Measurements from ENCODE around the gene TNFRSF12A. TPM values are rescaled to one million over a fixed set of nuclear protein-coding genes. Genes with fewer than 3 reads are reported as not detected.

TNFRSF12A gene
- total and polyA plus RNA-seq, 2 of the 13 experiments (the other 11 are each of a cell fraction or from before 2014, with no cell fraction given), result 61.9 to 66.0 TPM

GRCh38 chr16:3038256-3038655 lies 18.1 kb downstream of the TNFRSF12A start (continued):
- TF ChIP-seq ATF7 (IDR thresholded peaks at IDR 0.05) (peak; percentile 62), ATF7 (CRISPR knock-in tag; IDR thresholded peaks at IDR 0.05) (no peak), SOX13 (IDR thresholded peaks at IDR 0.05) (peak; percentile 65; the same call in 1 of the 2 replicates), SOX13 (CRISPR knock-in tag; conservative IDR thresholded peaks at IDR 0.05 in 1 of 2, IDR thresholded peaks at IDR 0.05 in 1 of 2) (peak in 1 of 2 experiments; percentile 88; a peak in 2 of 4 replicates), ZNF530 (CRISPR knock-in tag; IDR thresholded peaks at IDR 0.05; ENCODE audit: low read depth) (no peak), ZNF709 (CRISPR knock-in tag; IDR thresholded peaks at IDR 0.05) (no peak), SNAI1 (CRISPR knock-in tag; IDR thresholded peaks at IDR 0.05; ENCODE audit: borderline replicate concordance) (no peak), TFDP2 (CRISPR knock-in tag; IDR thresholded peaks at IDR 0.05) (no peak), MYNN (CRISPR knock-in tag; IDR thresholded peaks at IDR 0.05; ENCODE audit: low read depth) (no peak), CEBPG (CRISPR knock-in tag; IDR thresholded peaks at IDR 0.05) (peak; percentile 94), SOX5 (CRISPR knock-in tag; IDR thresholded peaks at IDR 0.05; ENCODE audit: borderline replicate concordance) (peak; percentile 81; the same call in 1 of the 2 replicates), ZBTB49 (CRISPR knock-in tag; IDR thresholded peaks at IDR 0.05; ENCODE audit: borderline replicate concordance) (no peak), ZNF687 (CRISPR knock-in tag; IDR thresholded peaks at IDR 0.05) (peak; percentile 21; the same call in 1 of the 2 replicates), ZNF784 (CRISPR knock-in tag; IDR thresholded peaks at IDR 0.05; ENCODE audit: borderline replicate concordance) (no peak), GPBP1L1 (CRISPR knock-in tag; IDR thresholded peaks at IDR 0.05) (no peak), CEBPB (IDR thresholded peaks at IDR 0.05; ENCODE audit: borderline replicate concordance, low read depth, low read length) (peak; percentile 97)

Data from HepG2 (cell line).